ENCODE data around the gene PIGT.

Gene PIGT

GRCh38 chr20:45402946-45403345 lies 13.0 kb upstream of the PIGT start:
- DNase-seq = no peak

GRCh38 chr20:45404438-45404837 lies 11.5 kb upstream of the PIGT start:
- peak; percentile 51 for DNase-seq

GRCh38 chr20:45405571-45406259 lies 10.2 kb upstream of the PIGT start:
- DNase-seq = peak; percentile 70

GRCh38 chr20:45406260-45407066 lies 9.5 kb upstream of the PIGT start:
- peak; percentile 80 for DNase-seq

GRCh38 chr20:45407067-45407745 lies 8.7 kb upstream of the PIGT start:
- DNase-seq = peak; percentile 78

- DNase-seq = no peak
These were observed 7.9 kb upstream of the PIGT start, which contains the start of gene DBNDD2 for GRCh38 chr20:45407783-45408645. Gene DBNDD2, plus strand, starts transcription at chr20:45408289. Its CDS starts 179 bp downstream, at chr20:45408468.

- DNase-seq = no peak
These were observed 7.2 kb upstream of the PIGT start for GRCh38 chr20:45408646-45409213.

- no peak for DNase-seq
These were observed 6.2 kb upstream of the PIGT start for GRCh38 chr20:45409521-45410272.

GRCh38 chr20:45410887-45411286 lies 5.1 kb upstream of the PIGT start:
- no peak for DNase-seq

GRCh38 chr20:45412653-45413052 lies 3.3 kb upstream of the PIGT start:
- no peak for DNase-seq

- DNase-seq = no peak
These were observed 2.5 kb upstream of the PIGT start for GRCh38 chr20:45413479-45413878.

GRCh38 chr20:45416917-45417316 lies 976 bp downstream of the PIGT start:
- DNase-seq = no peak

- DNase-seq = peak; percentile 100
These were observed 3.5 kb downstream of the PIGT start for GRCh38 chr20:45419188-45420091.

- no peak for DNase-seq
These were observed 4.2 kb downstream of the PIGT start for GRCh38 chr20:45420125-45420524.

- DNase-seq = no peak
These were observed 7.8 kb downstream of the PIGT start for GRCh38 chr20:45423700-45424099.

- DNase-seq = no peak
These were observed 9.6 kb downstream of the PIGT start for GRCh38 chr20:45425561-45425960.

- no peak for DNase-seq
These were observed 10.5 kb downstream of the PIGT start for GRCh38 chr20:45426320-45427016.

- no peak for DNase-seq
These were observed 11.6 kb downstream of the PIGT start for GRCh38 chr20:45427236-45428149.

GRCh38 chr20:45429618-45430017 lies 13.7 kb downstream of the PIGT start:
- DNase-seq = no peak

Data from DMS53 (cell line).